NB4 (cell line): Measurements from ENCODE around the gene IGF1R.

Experiments used
- POLR2A ChIP-seq: IDR thresholded peaks from 2 replicates; pipeline ENCODE4 v1.6.1; 2011; ENCODE audit warnings: mild to moderate bottlenecking; ENCODE audit not compliant: insufficient read length; ENCODE audit errors: extremely low read depth
- TF ChIP-seq, protein P1 (sequence below): IDR thresholded peaks from one replicate; pipeline ENCODE4 v1.5.1; 2012; ENCODE audit warnings: low read depth, low read length
- TF ChIP-seq, protein P2 (sequence below): IDR thresholded peaks from 2 replicates; pipeline ENCODE4 v1.6.1; 2011; ENCODE audit warnings: low read depth, low read length

DNA sequence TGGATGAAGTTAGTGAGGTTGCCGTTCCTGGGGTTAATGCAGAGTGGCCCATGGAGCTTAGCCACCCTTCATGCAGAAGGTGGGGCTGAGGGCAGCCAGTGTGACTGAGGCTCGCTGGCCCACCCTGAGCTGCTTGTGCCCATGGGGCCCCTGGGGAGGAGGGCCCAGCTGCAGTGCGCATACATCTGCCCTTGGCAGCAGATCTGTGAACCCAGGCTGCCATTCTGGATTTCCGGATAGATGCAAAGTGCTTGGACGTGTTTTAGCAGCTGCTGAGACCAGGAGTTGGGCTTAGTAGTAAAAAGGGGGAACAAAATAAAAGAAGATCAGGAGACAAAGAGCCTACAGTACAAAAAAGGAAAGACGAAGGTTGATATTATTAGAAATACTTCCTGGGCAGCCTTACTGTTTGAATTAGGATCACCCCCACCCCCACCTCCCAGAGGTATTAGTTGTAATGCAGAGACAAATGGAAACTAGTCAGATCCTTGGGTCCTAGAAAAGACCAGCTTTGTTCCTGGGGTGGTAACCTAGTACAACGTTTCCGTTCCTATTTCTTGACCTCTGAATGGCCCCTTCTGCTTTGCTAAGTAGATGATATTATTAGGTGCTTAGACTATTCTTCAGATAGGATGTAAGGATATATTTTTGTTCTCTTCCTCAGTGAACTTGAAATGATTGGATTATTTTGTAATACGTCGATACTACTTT, 70.2 kb downstream of the IGF1R start:
- TF ChIP-seq POLR2A = no peak
- TF ChIP-seq, protein P1, sequence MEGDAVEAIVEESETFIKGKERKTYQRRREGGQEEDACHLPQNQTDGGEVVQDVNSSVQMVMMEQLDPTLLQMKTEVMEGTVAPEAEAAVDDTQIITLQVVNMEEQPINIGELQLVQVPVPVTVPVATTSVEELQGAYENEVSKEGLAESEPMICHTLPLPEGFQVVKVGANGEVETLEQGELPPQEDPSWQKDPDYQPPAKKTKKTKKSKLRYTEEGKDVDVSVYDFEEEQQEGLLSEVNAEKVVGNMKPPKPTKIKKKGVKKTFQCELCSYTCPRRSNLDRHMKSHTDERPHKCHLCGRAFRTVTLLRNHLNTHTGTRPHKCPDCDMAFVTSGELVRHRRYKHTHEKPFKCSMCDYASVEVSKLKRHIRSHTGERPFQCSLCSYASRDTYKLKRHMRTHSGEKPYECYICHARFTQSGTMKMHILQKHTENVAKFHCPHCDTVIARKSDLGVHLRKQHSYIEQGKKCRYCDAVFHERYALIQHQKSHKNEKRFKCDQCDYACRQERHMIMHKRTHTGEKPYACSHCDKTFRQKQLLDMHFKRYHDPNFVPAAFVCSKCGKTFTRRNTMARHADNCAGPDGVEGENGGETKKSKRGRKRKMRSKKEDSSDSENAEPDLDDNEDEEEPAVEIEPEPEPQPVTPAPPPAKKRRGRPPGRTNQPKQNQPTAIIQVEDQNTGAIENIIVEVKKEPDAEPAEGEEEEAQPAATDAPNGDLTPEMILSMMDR = no peak
- TF ChIP-seq, protein P2, sequence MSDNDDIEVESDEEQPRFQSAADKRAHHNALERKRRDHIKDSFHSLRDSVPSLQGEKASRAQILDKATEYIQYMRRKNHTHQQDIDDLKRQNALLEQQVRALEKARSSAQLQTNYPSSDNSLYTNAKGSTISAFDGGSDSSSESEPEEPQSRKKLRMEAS = no peak
